Breast epithelium (tissue), 3 donors: Measurements from ENCODE around the gene SLC37A2.

Experiments used
- POLR2A ChIP-seq: fragments of 450-650 bp; IDR thresholded peaks from one replicate; pipeline ENCODE4 v1.6.1; 2016; ENCODE audit warnings: antibody characterized with exemption, mild to moderate bottlenecking, moderate library complexity
- POLR2AphosphoS5 ChIP-seq, 3 donors: sonication (generic); formaldehyde crosslinking; IDR thresholded peaks; one replicate each; pipeline ENCODE4 v1.6.1; 2017; ENCODE audit warnings: antibody characterized with exemption in 3 of 3
- TF ChIP-seq, protein P1 (sequence below), 3 donors: fragments of 450-650 bp; IDR thresholded peaks; one replicate each; pipeline ENCODE4 v1.5.1; 2016 to 2017; ENCODE audit warnings: antibody characterized with exemption in 3 of 3, mild to moderate bottlenecking in 3 of 3, moderate library complexity in 3 of 3

- TF ChIP-seq, protein P1, sequence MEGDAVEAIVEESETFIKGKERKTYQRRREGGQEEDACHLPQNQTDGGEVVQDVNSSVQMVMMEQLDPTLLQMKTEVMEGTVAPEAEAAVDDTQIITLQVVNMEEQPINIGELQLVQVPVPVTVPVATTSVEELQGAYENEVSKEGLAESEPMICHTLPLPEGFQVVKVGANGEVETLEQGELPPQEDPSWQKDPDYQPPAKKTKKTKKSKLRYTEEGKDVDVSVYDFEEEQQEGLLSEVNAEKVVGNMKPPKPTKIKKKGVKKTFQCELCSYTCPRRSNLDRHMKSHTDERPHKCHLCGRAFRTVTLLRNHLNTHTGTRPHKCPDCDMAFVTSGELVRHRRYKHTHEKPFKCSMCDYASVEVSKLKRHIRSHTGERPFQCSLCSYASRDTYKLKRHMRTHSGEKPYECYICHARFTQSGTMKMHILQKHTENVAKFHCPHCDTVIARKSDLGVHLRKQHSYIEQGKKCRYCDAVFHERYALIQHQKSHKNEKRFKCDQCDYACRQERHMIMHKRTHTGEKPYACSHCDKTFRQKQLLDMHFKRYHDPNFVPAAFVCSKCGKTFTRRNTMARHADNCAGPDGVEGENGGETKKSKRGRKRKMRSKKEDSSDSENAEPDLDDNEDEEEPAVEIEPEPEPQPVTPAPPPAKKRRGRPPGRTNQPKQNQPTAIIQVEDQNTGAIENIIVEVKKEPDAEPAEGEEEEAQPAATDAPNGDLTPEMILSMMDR (IDR thresholded peaks at IDR 0.05): no peak
- TF ChIP-seq POLR2A: no peak
- no peak for TF ChIP-seq POLR2AphosphoS5 (IDR thresholded peaks at IDR 0.05)
Measured at GRCh38 chr11:125101596-125101995, 38.5 kb downstream of the SLC37A2 start.
